ENCODE measurements around the gene IRF6. TPM values are rescaled to one million over a fixed set of nuclear protein-coding genes. Genes with fewer than 3 reads are reported as not detected.
A peak's percentile ranks its signal among the peaks of the same experiment; 100 is the strongest.

IRF6 gene
- polyA plus RNA-seq, 1 of the 3 experiments (the other 2 are of a cell fraction): 0.94 TPM

DNA sequence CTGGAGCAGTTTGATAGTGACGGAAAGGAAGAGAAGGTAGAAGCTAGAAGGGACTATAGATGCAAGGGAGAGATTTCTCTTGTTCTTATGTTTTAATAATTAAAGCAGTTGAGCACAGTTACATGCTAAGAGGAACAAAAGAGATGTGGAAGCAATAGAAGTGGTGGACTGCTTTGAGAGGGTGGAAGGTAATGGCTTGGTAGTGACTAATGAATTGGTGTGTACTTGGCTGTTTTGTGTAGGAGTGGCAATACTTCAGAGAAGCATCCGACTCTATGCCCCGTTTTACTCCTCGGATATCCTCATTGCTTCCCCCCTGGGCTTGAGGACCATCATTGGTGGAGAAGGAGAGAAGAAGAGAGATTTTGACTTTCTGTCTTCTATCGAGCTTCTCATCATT is 34.7 kb upstream of the IRF6 start (continued):
- TF ChIP-seq, protein P1, sequence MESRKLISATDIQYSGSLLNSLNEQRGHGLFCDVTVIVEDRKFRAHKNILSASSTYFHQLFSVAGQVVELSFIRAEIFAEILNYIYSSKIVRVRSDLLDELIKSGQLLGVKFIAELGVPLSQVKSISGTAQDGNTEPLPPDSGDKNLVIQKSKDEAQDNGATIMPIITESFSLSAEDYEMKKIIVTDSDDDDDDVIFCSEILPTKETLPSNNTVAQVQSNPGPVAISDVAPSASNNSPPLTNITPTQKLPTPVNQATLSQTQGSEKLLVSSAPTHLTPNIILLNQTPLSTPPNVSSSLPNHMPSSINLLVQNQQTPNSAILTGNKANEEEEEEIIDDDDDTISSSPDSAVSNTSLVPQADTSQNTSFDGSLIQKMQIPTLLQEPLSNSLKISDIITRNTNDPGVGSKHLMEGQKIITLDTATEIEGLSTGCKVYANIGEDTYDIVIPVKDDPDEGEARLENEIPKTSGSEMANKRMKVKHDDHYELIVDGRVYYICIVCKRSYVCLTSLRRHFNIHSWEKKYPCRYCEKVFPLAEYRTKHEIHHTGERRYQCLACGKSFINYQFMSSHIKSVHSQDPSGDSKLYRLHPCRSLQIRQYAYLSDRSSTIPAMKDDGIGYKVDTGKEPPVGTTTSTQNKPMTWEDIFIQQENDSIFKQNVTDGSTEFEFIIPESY (IDR thresholded peaks at IDR 0.05; ENCODE audit: borderline replicate concordance, low read depth): no peak
- no peak for TF ChIP-seq YY1 (IDR thresholded peaks at IDR 0.05; ENCODE audit: low read depth)
- TF ChIP-seq, protein P2, sequence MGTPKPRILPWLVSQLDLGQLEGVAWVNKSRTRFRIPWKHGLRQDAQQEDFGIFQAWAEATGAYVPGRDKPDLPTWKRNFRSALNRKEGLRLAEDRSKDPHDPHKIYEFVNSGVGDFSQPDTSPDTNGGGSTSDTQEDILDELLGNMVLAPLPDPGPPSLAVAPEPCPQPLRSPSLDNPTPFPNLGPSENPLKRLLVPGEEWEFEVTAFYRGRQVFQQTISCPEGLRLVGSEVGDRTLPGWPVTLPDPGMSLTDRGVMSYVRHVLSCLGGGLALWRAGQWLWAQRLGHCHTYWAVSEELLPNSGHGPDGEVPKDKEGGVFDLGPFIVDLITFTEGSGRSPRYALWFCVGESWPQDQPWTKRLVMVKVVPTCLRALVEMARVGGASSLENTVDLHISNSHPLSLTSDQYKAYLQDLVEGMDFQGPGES (IDR thresholded peaks at IDR 0.05; ENCODE audit: low read depth, low read length): no peak
- TF ChIP-seq EP300 (IDR thresholded peaks at IDR 0.05; ENCODE audit: borderline replicate concordance in 1 of 2, low read depth in 1 of 2, low read length in 1 of 2): no peak
- TF ChIP-seq, protein P3, sequence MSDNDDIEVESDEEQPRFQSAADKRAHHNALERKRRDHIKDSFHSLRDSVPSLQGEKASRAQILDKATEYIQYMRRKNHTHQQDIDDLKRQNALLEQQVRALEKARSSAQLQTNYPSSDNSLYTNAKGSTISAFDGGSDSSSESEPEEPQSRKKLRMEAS (IDR thresholded peaks at IDR 0.05; ENCODE audit: low read depth): no peak

DNA sequence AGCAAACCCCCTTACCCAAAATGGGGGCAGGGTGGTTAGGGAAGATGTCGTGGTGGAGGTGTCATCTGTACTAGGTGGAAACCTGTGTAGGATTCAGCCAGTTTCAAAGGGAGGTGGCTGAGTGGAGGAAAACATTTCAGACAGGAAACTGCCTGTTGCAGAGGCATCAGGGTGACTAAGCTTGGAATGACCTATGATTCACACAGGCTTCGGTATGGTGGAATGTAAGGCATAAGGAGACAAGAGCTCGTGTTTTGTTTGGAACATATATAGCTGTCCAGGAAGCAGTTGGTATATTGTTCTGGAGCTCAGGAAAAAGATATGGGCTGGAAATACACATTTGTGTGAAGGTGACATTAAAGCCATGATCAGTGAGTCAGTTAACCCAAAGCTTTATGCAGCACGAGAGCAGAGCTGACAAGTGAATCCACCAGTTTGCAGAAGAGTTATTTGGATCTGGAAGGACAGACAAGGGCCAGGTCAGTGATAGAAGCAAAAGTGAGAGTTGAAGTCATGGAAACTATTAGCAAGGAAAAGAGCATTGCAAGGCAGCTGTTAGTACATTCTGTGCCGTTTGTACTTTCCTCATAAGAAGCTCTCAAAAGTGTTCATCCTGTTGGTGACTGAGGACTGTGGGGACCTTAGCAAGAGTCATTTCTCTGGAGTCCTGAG is 34.1 kb upstream of the IRF6 start:
- 6% methylated on average over 5 of the region's 5 CpGs for WGBS (ENCODE audit: low lambda C conversion rate)
- Histone ChIP-seq H3K36me3 (replicated peaks in 1 of 2; ENCODE audit: control insufficient read depth in 1 of 2, insufficient read depth in 2 of 2, low read length in 1 of 2) (peaks cover 83 to 95% of the 10 kb centered on the region in 2 experiments), H3K4me1 (ENCODE audit: control insufficient read depth in 1 of 2, insufficient read depth in 2 of 2, low read depth in 1 of 2, low read length in 1 of 2) (peaks cover 11 to 64% of the 10 kb centered on the region in 2 experiments), H3F3A (replicated peaks; ENCODE audit: insufficient read depth) (peaks cover 61% of the 10 kb centered on the region), H3K27ac (ENCODE audit: low read depth in 2 of 2, low read length in 1 of 2) (peak overlapping the region; percentile 93 to 98), H3K4me2 (peak overlapping the region; percentile 51), H3K9me3 (no peaks in the 10 kb centered on the region), H3K4me3 (ENCODE audit: low read depth in 2 of 2, low read length in 1 of 2) (peak overlapping the region in 1 of 2 experiments; percentile 16; a peak in 1 of 4 replicates), H4K20me1 (ENCODE audit: insufficient read depth) (no peaks in the 10 kb centered on the region), H3K9ac (peak overlapping the region; percentile 70), H3K9me2 (no peaks in the 10 kb centered on the region), H3K79me2 (ENCODE audit: insufficient read depth) (peaks cover 72% of the 10 kb centered on the region), H2AFZ (ENCODE audit: low read depth) (no peak overlapping the region), H3K27me3 (ENCODE audit: insufficient read depth) (no peaks in the 10 kb centered on the region)
- POLR2A ChIA-PET: interaction anchor here (1.6 kb wide), 1 partner anchor 17 kb away, joined by 3 read pairs; no protein-coding TSS in a partner anchor
- CTCF ChIA-PET: interaction anchor here (0.9 to 6.3 kb wide), 2 partner anchors 10 to 17 kb away, joined by 3 to 33 read pairs; no protein-coding TSS in a partner anchor
- no peak for DNase-seq
- no peak for TF ChIP-seq EZH2phosphoT487 (IDR thresholded peaks at IDR 0.05; ENCODE audit: borderline replicate concordance, low read depth)
- TF ChIP-seq RAD21 (IDR thresholded peaks at IDR 0.05; ENCODE audit: low read length): no peak
- TF ChIP-seq NRF1 (IDR thresholded peaks at IDR 0.05; ENCODE audit: low read depth, low read length): no peak
- TF ChIP-seq RFX5 (IDR thresholded peaks at IDR 0.05; ENCODE audit: low read length): no peak
- TF ChIP-seq FOXM1 (IDR thresholded peaks at IDR 0.05; ENCODE audit: low read depth): 0 out of 2 replicates have a peak, but pooled peaks have one; percentile 46
- TF ChIP-seq EP300 (IDR thresholded peaks at IDR 0.05; ENCODE audit: borderline replicate concordance in 1 of 2, low read depth in 1 of 2, low read length in 1 of 2): peak in 1 of 2 experiments; percentile 95; a peak in 2 of 4 replicates
- peak; percentile 42; the same call in 1 of the 2 replicates for TF ChIP-seq GABPA (IDR thresholded peaks at IDR 0.05; ENCODE audit: low read depth)
- TF ChIP-seq GATA2 (CRISPR knock-in tag; IDR thresholded peaks at IDR 0.05): no peak
- peak; percentile 48 for TF ChIP-seq ELF1 (IDR thresholded peaks at IDR 0.05)
- TF ChIP-seq NFIC (IDR thresholded peaks at IDR 0.05; ENCODE audit: borderline replicate concordance): peak; percentile 89
- peak; percentile 91; the same call in 1 of the 2 replicates for TF ChIP-seq RXRA (IDR thresholded peaks at IDR 0.05; ENCODE audit: borderline replicate concordance, low read depth)
- peak; percentile 92 for TF ChIP-seq TCF12 (IDR thresholded peaks at IDR 0.05)
- peak; percentile 85 for TF ChIP-seq MEF2A (IDR thresholded peaks at IDR 0.05; ENCODE audit: borderline replicate concordance, low read depth)
- TF ChIP-seq, protein P4, sequence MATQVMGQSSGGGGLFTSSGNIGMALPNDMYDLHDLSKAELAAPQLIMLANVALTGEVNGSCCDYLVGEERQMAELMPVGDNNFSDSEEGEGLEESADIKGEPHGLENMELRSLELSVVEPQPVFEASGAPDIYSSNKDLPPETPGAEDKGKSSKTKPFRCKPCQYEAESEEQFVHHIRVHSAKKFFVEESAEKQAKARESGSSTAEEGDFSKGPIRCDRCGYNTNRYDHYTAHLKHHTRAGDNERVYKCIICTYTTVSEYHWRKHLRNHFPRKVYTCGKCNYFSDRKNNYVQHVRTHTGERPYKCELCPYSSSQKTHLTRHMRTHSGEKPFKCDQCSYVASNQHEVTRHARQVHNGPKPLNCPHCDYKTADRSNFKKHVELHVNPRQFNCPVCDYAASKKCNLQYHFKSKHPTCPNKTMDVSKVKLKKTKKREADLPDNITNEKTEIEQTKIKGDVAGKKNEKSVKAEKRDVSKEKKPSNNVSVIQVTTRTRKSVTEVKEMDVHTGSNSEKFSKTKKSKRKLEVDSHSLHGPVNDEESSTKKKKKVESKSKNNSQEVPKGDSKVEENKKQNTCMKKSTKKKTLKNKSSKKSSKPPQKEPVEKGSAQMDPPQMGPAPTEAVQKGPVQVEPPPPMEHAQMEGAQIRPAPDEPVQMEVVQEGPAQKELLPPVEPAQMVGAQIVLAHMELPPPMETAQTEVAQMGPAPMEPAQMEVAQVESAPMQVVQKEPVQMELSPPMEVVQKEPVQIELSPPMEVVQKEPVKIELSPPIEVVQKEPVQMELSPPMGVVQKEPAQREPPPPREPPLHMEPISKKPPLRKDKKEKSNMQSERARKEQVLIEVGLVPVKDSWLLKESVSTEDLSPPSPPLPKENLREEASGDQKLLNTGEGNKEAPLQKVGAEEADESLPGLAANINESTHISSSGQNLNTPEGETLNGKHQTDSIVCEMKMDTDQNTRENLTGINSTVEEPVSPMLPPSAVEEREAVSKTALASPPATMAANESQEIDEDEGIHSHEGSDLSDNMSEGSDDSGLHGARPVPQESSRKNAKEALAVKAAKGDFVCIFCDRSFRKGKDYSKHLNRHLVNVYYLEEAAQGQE (IDR thresholded peaks at IDR 0.05; ENCODE audit: low read depth, low read length): peak; percentile 66
- TF ChIP-seq YY1 (IDR thresholded peaks at IDR 0.05; ENCODE audit: low read depth): peak; percentile 58; the same call in 1 of the 2 replicates
- no peak for TF ChIP-seq CHD2 (IDR thresholded peaks at IDR 0.05; ENCODE audit: low read length, partially characterized antibody)
- TF ChIP-seq, protein P5, sequence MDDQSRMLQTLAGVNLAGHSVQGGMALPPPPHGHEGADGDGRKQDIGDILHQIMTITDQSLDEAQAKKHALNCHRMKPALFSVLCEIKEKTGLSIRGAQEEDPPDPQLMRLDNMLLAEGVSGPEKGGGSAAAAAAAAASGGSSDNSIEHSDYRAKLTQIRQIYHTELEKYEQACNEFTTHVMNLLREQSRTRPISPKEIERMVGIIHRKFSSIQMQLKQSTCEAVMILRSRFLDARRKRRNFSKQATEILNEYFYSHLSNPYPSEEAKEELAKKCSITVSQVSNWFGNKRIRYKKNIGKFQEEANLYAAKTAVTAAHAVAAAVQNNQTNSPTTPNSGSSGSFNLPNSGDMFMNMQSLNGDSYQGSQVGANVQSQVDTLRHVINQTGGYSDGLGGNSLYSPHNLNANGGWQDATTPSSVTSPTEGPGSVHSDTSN (IDR thresholded peaks at IDR 0.05): peak; percentile 78
- TF ChIP-seq JUND (IDR thresholded peaks at IDR 0.05): peak; percentile 97
- TF ChIP-seq, protein P6, sequence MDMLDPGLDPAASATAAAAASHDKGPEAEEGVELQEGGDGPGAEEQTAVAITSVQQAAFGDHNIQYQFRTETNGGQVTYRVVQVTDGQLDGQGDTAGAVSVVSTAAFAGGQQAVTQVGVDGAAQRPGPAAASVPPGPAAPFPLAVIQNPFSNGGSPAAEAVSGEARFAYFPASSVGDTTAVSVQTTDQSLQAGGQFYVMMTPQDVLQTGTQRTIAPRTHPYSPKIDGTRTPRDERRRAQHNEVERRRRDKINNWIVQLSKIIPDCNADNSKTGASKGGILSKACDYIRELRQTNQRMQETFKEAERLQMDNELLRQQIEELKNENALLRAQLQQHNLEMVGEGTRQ (IDR thresholded peaks at IDR 0.05; ENCODE audit: borderline replicate concordance, low read depth, low read length): no peak
